PFSK-1 (cell line): Measurements from ENCODE around the gene ARAP1.

Source experiments
- FOXP2 ChIP-seq: optimal IDR thresholded peaks from 2 replicates; pipeline ENCODE3; 2011; ENCODE audit warnings: borderline replicate concordance, control low read depth, inconsistent platforms; ENCODE audit not compliant: insufficient read depth; ENCODE audit errors: extremely low read length, extremely low read depth
- POLR2AphosphoS5 ChIP-seq: IDR thresholded peaks from 2 replicates; pipeline ENCODE4 v1.6.1; 2012; ENCODE audit warnings: low read depth, mild to moderate bottlenecking, control low read depth, low read length, moderate library complexity
- REST ChIP-seq, 2 experiments: IDR thresholded peaks; 2 replicates each; pipeline versions ENCODE4 v1.6.1 to v1.8.0; 2011 to 2012; ENCODE audit warnings: low read depth in 2 of 2, low read length in 2 of 2, control low read depth in 1 of 2, inconsistent platforms in 1 of 2, mild to moderate bottlenecking in 1 of 2, moderate library complexity in 1 of 2; ENCODE audit not compliant: insufficient read depth in 1 of 2
- SIN3A ChIP-seq: IDR thresholded peaks from 2 replicates; pipeline ENCODE4 v1.6.1; 2012; ENCODE audit warnings: mild to moderate bottlenecking, low read length, moderate library complexity, borderline replicate concordance; ENCODE audit not compliant: insufficient read depth
- TAF1 ChIP-seq: IDR thresholded peaks from 2 replicates; pipeline ENCODE4 v1.6.1; 2012; ENCODE audit warnings: low read length, control low read depth, borderline replicate concordance; ENCODE audit not compliant: insufficient read depth

ARAP1 gene

DNA sequence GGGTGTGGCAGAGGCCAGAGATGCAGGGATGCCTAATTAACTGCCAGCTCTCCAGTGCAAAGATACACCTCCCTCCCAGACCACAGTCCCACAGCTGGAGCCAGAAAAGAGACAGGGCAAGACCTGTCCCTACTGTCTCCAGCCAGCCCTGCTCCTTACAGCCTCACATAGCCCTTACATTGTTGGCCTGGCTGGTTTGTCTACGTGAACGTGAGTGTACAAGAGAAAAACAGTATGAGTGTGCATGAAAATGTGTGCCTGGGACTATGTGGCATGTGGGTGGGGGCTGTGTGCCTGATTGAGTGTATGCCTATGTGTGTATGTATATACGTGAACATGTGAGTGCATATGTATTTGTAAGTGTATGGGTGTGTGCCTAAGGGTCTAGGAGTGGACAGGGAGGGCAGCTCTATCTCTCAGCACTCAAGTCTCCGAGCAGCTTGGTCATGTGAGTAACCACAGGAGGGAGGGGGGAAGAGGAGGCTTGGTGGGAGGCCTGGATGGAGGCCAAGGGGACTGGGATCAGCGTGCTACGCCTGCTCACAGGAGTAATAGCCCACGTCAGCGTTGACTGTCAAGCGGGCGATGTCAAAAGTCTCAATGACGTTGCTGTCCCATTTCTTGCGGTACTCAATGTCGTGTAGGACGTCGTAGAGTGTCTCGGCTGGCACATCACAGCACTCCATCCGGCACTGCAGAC is 6.6 kb upstream of the ARAP1 start:
- TF ChIP-seq SIN3A (no peak), FOXP2 (peak; percentile 52)

- TF ChIP-seq POLR2AphosphoS5 (no peak), SIN3A (no peak), TAF1 (no peak), REST (IDR thresholded peaks at IDR 0.05; ENCODE audit: insufficient read depth in 1 of 2, low read depth in 2 of 2, low read length in 2 of 2) (no peak), FOXP2 (no peak)
Measured at GRCh38 chr11:72758304-72758689, 6.1 kb upstream of the ARAP1 start.

- TF ChIP-seq POLR2AphosphoS5, result no peak
- no peak for TF ChIP-seq TAF1
- TF ChIP-seq FOXP2, result no peak
- no peak for TF ChIP-seq SIN3A
- no peak for TF ChIP-seq REST (IDR thresholded peaks at IDR 0.05; ENCODE audit: insufficient read depth in 1 of 2, low read depth in 2 of 2, low read length in 2 of 2)
Measured at GRCh38 chr11:72755713-72756285, 3.6 kb upstream of the ARAP1 start.

- no peak for TF ChIP-seq FOXP2
- no peak for TF ChIP-seq TAF1
- TF ChIP-seq REST (IDR thresholded peaks at IDR 0.05; ENCODE audit: insufficient read depth in 1 of 2, low read depth in 2 of 2, low read length in 2 of 2), result no peak
- TF ChIP-seq POLR2AphosphoS5, result no peak
- no peak for TF ChIP-seq SIN3A
Measured at GRCh38 chr11:72754544-72755155, 2.4 kb upstream of the ARAP1 start.

GRCh38 chr11:72754149-72754543 is 1.9 kb upstream of the ARAP1 start:
- TF ChIP-seq POLR2AphosphoS5 (no peak), TAF1 (no peak), REST (IDR thresholded peaks at IDR 0.05; ENCODE audit: insufficient read depth in 1 of 2, low read depth in 2 of 2, low read length in 2 of 2) (no peak), SIN3A (no peak), FOXP2 (no peak)
